ENCODE measurements around the gene TMEM238. TPM values are rescaled to one million over a fixed set of nuclear protein-coding genes. Genes with fewer than 3 reads are reported as not detected.

Gene TMEM238
- total RNA-seq, 4 donors from 2014 or later = 1.5 to 1.7 (median 1.6) TPM; not detected in 1

GRCh38 chr19:55362174-55362989, 21.7 kb downstream of the TMEM238 start:
- DNase-seq (ENCODE audit: low spot score) = no peak
- ATAC-seq (ENCODE audit: low FRiP score) = no peak
- no peak for TF ChIP-seq CTCF (IDR thresholded peaks at IDR 0.05)

- TF ChIP-seq CTCF (IDR thresholded peaks at IDR 0.05) = no peak
- DNase-seq (ENCODE audit: low spot score) (no peak), ATAC-seq (ENCODE audit: low FRiP score) (no peak)
Measured at GRCh38 chr19:55360902-55361301, 23.2 kb downstream of the TMEM238 start.

GRCh38 chr19:55358943-55359908, 24.9 kb downstream of the TMEM238 start:
- no peak for DNase-seq (ENCODE audit: low spot score)
- peak; percentile 28 for ATAC-seq (ENCODE audit: low FRiP score)
- no peak for TF ChIP-seq CTCF (IDR thresholded peaks at IDR 0.05)

- no peak for ATAC-seq (ENCODE audit: low FRiP score)
Measured at GRCh38 chr19:55358493-55358892, 25.6 kb downstream of the TMEM238 start.

GRCh38 chr19:55355213-55355821, 28.8 kb downstream of the TMEM238 start:
- no peak for TF ChIP-seq CTCF (IDR thresholded peaks at IDR 0.05)
- ATAC-seq (ENCODE audit: low FRiP score) (peak; percentile 33), DNase-seq (ENCODE audit: low spot score) (no peak)

More at GRCh38 chr19:55358493-55358892, 25.6 kb downstream of the TMEM238 start:
- DNase-seq (ENCODE audit: low spot score) = no peak
- no peak for TF ChIP-seq CTCF (IDR thresholded peaks at IDR 0.05)

DNA sequence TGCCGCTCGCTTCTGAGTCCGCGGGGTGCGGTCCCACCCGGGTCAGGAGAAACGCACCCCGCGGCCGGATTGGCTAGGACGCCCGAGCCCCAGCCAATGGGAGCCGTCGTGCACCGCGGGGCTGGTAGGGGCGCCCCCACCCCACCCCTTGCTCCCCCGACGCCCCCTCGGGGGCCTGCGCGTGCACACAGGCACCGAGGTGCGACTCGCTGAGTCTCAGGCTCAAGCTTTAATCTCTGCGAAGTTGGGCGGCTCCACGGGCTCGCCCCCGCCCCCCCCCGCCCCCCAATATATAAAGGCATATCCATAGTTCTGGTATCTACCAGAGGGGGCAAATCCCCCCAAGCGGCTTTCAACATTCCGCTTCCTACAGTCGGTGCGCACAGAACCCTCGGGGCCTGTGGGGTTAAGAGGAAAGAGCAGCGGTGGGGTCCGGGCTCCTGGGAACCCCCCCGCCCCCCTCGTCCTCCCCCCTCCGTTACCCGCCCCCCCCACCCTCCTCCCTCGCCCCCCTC, 29.3 kb downstream of the TMEM238 start, which contains the start of gene COX6B2:
TSS of gene COX6B2 (minus strand) at position 22 of the 515 bp plus-strand sequence. CDS start 198 bp downstream, outside the sequence.
- no peak for TF ChIP-seq CTCF (IDR thresholded peaks at IDR 0.05)
- ATAC-seq (ENCODE audit: low FRiP score) = no peak

More for the DNA sequence above, 29.3 kb downstream of the TMEM238 start, which contains the start of gene COX6B2:
- DNase-seq (ENCODE audit: low spot score) = no peak
